Epithelial cell of esophagus (primary cell): ENCODE measurements around the gene PISD.
A peak's percentile ranks its signal among the peaks of the same experiment; 100 is the strongest.

Source experiments
- DNase-seq: peaks from one replicate; pipeline ENCODE4 v3.0.0; 2010; ENCODE audit warnings: low read depth
- H3K4me3 ChIP-seq: 2 replicates; pipeline ENCODE4 v1.5.1; 2011; ENCODE audit warnings: mild to moderate bottlenecking, low read length, control low read depth
- TF ChIP-seq, protein P1 (sequence below): IDR thresholded peaks from 2 replicates; pipeline ENCODE4 v1.5.1; 2011; ENCODE audit warnings: low read depth, mild to moderate bottlenecking, low read length, control low read depth, inconsistent platforms; ENCODE audit not compliant: insufficient read depth; ENCODE audit errors: missing control alignments

The PISD gene

DNA sequence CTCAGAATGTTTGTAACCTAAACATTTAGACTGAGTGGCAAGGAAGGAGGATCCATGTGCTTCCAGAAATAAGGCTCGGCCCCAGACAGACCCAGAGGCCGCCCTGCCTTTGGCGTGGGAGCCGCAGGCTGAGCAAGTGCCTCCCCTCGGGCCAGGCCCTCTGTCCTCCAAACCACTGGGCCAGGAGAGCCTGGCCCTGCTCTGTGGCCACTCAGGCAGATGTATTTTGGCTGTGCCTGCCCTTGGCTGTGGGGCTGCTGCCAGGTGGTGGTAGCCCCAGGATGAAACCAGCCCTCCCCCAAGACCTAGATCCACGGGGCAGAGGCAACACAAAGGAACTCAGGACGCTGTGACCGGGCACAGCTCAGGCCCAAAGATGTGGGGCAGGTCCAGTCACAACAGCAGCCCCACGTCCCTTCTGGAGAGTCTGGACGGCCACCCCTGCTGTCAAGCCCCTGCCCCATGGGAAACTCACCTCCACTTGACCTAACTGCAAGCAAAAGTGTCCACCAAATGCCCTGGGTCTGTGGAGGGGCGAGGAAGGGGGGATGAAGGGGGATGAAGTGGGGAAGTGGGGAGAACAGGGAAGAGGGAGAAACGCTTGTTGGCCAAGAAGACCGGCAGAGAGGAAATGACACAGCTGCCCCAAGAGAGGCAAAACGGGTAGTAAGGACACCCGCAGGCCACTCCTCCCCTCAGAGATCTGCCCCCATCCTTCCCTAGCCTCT lies 24.0 kb downstream of the PISD start:
- H3K4me3 ChIP-seq: no peak overlapping the region
- TF ChIP-seq, protein P1, sequence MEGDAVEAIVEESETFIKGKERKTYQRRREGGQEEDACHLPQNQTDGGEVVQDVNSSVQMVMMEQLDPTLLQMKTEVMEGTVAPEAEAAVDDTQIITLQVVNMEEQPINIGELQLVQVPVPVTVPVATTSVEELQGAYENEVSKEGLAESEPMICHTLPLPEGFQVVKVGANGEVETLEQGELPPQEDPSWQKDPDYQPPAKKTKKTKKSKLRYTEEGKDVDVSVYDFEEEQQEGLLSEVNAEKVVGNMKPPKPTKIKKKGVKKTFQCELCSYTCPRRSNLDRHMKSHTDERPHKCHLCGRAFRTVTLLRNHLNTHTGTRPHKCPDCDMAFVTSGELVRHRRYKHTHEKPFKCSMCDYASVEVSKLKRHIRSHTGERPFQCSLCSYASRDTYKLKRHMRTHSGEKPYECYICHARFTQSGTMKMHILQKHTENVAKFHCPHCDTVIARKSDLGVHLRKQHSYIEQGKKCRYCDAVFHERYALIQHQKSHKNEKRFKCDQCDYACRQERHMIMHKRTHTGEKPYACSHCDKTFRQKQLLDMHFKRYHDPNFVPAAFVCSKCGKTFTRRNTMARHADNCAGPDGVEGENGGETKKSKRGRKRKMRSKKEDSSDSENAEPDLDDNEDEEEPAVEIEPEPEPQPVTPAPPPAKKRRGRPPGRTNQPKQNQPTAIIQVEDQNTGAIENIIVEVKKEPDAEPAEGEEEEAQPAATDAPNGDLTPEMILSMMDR: no peak
- peak; percentile 41 for DNase-seq

DNA sequence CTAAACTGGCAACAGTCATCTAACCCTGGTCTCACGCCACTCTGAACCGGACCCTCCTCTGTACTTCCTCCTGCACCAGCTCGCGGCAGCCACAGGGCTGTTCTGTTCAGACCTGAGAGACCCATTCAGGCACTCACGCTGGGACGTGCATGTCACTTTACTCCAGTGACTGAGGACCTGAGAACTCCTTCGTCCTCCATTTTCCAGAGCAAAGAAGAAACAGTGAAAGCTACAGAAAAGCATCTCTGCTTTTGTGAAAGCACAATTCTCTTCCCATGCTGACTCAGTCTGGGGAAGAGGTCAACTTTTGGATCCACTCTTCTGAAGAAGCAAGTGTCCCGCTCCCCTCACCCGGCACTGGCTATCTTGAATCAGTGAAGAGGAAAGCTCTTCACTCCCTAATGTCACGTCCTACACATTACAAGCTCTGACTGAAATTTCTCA lies 24.5 kb downstream of the PISD start:
- no peak overlapping the region for H3K4me3 ChIP-seq
- TF ChIP-seq, protein P1: no peak
- no peak for DNase-seq

DNA sequence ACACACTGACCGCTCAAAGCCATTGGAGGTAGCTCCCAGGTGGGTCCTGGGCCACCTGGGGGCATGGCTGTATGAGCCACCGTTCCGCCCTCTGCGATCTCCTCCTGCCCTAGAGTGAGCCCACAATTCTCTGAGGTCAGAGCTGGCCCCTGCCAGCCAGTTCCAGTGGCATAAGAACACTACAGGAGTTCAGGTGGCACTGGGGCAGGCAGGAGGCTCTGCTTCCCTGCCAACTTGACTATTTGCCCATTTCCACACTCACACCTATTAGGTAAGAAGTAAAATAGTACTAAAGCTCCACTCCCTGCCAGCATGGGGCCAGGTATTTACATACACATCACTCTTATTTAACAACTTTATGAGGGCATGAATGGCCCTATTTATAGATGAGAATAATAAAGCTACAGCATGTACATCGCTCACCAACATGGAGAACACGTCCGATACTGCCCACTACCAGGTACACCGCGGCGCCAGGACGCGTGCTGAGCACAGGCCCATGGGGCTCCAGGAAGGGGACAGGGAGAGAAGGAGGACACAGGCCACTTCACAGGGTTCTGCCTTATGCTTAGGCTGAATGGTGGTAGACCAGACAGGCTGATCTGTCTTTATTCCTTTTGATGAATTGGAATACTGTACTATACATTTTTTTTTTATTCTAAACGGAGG lies 26.2 kb downstream of the PISD start:
- no peak for DNase-seq
- H3K4me3 ChIP-seq: no peak overlapping the region
- TF ChIP-seq, protein P1: no peak

DNA sequence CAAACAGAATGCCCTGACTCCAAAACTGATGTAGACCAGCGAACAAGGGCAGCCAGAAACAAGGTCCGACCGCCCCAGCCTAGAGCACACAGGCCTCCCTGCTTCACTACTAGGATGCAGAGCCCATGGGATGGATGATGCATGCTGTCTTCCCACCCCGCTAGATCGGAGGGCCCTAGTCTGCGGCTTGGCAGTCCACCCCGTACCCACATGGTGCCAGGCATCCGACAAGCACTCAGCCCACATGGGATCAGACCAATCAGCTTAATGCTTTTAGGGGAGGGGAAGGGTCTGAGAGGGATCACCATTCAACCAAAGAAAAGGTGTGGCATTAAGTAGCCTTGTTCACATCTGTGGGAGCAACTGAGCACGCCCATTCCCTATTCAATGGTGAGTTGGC lies 30.6 kb downstream of the PISD start:
- no peak for DNase-seq
- H3K4me3 ChIP-seq: no peak overlapping the region
- TF ChIP-seq, protein P1: no peak

DNA sequence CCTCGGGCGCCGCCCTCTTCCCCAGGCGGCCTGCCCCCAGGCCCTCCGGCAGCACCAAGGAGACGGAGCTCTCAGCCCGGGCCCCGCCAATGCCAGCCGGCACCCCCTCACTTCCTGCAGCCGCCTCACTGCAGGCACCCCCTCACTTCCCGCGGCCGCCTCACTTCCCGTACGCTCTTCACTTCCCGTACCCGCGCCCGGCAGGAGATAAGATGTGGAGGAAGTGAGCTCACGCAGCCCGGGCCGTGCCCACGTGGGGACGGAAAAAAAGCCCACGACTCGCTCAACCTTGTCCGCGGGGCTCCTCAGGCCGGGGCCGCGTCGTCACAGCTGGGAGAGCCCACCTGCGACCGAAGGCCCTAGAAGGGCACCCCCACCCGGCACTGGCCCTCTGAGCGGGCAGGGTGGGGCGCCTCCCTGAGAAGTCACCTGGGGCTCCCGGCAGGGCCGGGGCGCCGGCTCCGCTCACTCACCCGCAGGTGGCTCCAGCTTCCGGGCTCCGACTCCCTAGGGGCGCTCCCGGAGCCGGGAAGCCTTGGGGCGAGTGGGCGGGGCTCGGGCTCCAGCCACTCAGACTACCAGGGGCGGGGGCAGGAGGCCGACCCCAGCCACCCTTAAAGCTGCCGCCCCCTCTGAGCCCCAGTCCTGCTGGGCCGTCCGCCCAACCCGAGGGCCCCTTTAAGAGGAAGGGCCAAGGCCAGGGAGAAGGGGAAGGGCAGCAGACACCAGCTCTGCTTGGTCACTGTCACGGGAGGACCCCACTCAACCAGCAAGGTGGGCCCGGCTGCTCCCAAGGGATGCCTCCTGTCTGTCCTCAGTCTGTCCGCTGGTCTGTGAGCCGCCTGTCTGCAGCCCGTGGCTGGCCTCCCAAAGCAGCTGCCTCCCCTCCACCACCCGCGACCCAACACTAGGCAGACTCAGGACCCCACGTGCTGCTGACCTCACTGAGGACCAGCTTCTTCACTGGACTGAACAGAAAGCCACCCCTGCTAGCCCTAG lies 31.4 kb downstream of the PISD start:
- H3K4me3 ChIP-seq: peak overlapping the region; percentile 52
- TF ChIP-seq, protein P1: no peak
- DNase-seq: peak; percentile 70

DNA sequence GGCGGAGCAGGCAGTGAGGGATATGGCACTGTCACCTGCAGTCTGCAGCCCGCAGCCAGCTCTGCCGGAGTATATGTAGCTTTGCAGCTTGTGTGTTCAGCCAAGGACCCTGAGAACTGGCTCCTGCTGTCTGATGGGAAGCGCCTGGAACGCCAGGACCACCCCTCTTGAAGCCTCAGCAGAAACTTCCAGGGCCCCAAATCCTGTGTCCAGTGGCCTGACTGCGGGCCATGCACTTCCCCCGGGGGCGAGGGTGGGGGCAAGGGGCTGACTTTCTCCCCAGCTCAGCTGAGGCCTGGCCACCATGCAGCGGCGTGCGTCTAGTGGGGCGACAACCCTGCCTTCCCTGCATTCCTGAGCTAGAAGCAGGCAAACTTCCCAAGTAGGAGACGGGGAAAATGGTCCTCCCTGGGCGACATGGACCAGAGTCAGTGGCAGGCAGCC lies 32.3 kb downstream of the PISD start:
- TF ChIP-seq, protein P1: no peak
- peak overlapping the region; percentile 52 for H3K4me3 ChIP-seq
- no peak for DNase-seq
